Urothelium cell line (cell line): ENCODE data around the gene GTPBP3.
"Not testable (repeated sequence)": the region's sequence is repeated elsewhere in the genome, so short reads cannot be mapped to it uniquely, and the experiment has no call there.

Experiments
- DNase-seq: peaks from one replicate; pipeline ENCODE4 v3.0.0; 2011; ENCODE audit warnings: low spot score, mixed read lengths
- FAIRE-seq: peaks from 2 replicates; lab custom pipeline; 2011; peaks lifted over from hg19 to GRCh38; lab: Jason Lieb, UNC

Gene GTPBP3

GRCh38 chr19:17336872-17337674, at the start of gene GTPBP3:
Gene GTPBP3, plus strand, starts transcription at chr19:17337553. Its CDS starts 59 bp downstream, at chr19:17337612.
- FAIRE-seq (peak; percentile 78), DNase-seq (peak; percentile 91)

DNA sequence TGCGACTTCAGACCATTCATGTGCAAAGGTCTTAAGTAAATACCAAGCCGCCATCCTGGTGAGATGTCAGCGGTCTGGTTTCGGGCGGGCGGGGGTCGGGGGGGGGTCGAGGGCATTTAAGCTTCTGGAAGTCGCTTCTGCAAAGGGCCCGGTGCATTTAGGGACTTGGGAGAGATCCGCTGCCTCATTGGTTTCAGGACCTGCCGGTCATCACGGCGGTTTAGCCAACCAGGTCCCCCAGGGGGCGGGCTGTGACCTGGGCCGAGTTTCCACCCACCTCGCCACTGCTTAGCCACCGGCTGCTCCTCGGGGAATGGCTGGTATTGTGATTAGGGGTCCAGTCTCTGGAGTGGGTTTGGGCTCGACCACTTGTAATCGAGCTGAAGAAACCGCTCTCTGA, 47.9 kb upstream of the GTPBP3 start:
- no peak for DNase-seq
- no peak for FAIRE-seq

- peak; percentile 30 for DNase-seq
- FAIRE-seq: no peak
Observed at GRCh38 chr19:17292301-17293074, 44.9 kb upstream of the GTPBP3 start.

DNA sequence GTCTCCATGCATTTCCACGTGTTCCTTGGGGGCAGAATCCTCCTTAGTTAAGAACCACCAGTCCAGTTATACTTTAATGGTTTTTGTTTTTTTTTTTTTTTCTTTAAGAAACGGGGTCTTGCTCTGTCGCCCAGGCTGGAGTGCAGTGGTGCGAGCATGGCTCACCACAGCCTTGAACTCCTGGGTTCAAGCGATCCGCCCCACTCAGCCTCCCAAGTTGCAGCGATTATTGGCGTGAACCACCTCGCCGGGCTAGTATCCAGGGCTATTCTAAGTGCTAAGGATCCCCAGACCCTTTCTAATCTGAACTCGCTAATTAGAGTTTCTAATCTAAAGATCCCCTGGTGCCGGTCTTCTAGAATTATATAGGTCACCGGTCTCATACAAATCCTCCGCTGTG, 43.7 kb upstream of the GTPBP3 start:
- FAIRE-seq (no peak), DNase-seq (no peak)

DNA sequence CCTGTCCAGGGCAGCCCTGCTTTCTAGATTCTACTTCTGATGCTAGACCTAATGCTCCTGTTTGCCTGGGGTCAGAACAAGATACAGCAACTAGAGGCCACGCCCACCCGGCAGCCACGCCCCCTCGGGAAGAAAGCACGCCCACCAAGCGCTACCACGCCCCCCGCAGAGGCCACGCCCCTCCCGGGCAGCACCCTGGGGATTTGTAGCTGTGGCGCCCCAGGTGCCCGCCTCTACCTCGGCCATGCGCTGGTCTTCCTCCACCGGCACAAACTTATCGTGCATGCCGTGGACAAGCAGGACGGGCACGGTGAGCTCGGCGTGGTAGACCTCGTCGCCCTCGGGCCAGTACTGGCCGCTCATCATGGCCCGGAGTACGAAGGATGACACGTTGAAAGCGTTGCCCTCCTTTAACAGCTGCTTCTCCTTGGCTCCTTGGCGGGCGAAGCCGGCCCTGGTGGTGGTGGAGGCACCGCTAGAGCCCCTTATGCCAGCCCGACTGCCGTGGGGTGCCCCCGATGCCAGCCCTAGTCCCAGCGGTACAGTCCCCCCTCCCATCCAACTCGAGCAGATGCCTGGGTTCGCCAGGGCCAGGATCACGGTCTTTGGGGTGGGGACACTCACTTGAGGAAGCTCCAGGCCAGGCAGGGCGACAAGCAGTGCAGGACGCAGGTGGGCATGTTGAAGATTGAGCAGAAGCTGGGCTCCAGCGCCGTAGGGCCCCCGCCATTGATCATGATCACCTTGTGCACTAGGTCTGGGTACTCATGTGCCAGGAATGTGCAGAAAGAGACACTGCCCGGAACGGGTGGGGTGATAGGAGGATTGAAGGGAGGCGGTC, 43.1 kb upstream of the GTPBP3 start:
- FAIRE-seq (no peak), DNase-seq (peak; percentile 28)

GRCh38 chr19:17295551-17295950, 41.8 kb upstream of the GTPBP3 start:
- not testable (repeated sequence) for FAIRE-seq, DNase-seq

DNA sequence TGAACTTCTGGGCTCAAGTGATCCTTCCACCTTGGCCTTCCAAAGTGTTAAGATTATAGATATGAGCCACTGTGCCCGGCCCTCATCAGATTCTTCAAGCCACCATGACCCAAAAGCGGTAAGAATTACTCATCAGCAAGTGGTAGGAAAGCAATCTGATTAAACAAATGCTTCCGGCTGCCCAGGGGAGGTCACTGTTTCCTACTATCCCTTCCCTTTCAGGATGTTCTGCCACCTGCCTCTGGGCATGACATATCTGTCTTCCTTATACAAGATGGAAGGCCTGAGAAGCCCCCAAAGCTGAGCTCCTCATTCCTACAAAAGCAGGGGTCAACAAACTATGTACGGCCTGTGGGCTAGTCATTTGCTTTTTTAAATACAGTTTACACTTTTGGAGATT, 41.1 kb upstream of the GTPBP3 start:
- peak; percentile 16 for DNase-seq
- FAIRE-seq: no peak

GRCh38 chr19:17296976-17297375, 40.4 kb upstream of the GTPBP3 start:
- DNase-seq (no peak), FAIRE-seq (no peak)

DNA sequence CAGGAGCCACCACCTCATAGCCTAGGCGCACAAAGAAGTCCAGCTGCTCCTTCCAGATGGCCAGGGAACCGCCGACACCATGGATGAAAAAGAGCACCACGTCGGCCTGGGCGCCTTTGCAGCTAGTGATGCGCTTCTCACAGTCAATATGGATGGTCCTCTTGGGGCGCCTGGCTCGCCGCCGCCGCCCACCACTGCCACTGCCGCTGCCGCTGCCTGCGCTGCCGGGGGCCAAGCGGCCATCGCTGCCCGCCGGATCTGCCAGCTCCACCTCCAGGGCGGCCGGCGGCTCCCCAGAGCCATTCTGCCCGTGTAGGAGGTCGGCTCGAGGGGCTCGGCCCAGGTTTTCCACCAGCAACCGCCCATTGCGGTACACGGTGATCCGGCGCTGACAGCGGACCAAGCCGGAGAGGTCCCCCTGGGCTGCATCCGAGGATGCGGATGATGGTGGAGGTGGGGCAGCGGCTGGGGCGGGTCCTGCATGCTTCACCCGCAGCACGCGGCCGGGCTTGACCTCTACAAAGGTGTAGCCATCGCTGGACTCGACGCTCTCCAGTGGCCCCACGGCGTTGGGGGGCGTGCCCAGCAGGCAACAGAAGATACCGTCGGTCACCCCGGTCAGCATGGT, 36.2 kb upstream of the GTPBP3 start:
- FAIRE-seq: no peak

GRCh38 chr19:17302391-17303166, 34.8 kb upstream of the GTPBP3 start:
- FAIRE-seq (no peak), DNase-seq (no peak)

More for the DNA sequence above, 36.2 kb upstream of the GTPBP3 start:
- DNase-seq: no peak

- FAIRE-seq (no peak), DNase-seq (peak; percentile 91)
Observed at GRCh38 chr19:17303167-17303939, 34.0 kb upstream of the GTPBP3 start, which contains the start of gene ABHD8. Gene ABHD8, minus strand, starts transcription at chr19:17303425. Its CDS starts 1,809 bp downstream, at chr19:17301616.

GRCh38 chr19:17303940-17304267, 33.4 kb upstream of the GTPBP3 start:
- DNase-seq (no peak), FAIRE-seq (no peak)

DNA sequence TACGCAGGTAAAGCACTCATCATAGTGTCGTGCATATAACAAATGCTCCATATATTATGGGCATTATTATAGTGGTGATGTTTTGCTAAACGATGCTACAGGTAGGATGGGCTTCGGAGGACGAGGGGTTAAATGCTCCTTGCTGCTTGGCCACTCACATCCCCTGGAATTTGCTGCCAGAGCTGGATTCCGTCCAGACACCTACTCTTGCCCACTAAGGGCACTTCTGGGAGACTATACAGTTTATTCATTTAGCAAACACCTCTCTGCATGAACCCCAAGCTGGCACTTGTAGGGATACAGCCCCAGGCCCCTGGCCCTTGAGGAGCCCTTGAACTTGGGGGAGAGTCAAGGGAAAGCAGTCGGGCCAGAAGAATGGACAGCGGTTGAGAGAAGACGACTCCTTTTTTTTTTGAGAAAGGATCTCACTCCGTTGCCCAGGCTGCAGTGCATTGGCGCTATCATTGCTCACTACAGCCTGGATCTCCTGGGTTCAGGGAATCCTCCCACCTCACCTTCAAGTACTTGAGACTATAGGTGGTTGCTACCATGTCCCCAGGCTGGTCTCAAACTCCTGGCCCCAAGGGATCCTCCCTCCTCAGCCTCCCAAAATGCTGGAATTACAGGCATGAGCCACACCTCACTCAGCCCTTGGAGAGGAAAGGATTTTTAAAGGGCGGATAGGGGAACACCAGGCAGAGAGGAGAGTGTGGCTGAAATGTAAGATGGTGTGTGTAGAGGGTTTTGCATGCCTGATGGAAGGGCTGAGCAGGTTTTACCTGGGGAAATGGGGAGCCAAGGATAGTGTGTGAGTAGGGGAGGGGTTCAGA, 32.8 kb upstream of the GTPBP3 start:
- DNase-seq (no peak), FAIRE-seq (no peak)

DNA sequence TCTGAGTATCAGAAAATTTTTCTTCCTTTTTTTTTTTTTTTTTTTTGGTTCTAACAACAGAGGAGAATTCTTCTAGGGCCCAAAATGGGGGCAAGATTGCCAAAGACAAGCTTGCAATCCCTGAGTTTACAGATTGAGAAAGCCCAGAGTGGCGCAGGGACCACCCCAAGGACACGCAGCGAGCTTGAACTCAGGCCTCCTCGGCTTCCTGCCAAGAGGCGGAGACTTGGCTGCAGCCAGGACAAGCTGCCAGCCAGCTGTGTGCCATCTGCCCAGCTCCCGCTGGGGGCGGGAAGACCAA, 32.2 kb upstream of the GTPBP3 start:
- FAIRE-seq (peak; percentile 59), DNase-seq (no peak)

DNA sequence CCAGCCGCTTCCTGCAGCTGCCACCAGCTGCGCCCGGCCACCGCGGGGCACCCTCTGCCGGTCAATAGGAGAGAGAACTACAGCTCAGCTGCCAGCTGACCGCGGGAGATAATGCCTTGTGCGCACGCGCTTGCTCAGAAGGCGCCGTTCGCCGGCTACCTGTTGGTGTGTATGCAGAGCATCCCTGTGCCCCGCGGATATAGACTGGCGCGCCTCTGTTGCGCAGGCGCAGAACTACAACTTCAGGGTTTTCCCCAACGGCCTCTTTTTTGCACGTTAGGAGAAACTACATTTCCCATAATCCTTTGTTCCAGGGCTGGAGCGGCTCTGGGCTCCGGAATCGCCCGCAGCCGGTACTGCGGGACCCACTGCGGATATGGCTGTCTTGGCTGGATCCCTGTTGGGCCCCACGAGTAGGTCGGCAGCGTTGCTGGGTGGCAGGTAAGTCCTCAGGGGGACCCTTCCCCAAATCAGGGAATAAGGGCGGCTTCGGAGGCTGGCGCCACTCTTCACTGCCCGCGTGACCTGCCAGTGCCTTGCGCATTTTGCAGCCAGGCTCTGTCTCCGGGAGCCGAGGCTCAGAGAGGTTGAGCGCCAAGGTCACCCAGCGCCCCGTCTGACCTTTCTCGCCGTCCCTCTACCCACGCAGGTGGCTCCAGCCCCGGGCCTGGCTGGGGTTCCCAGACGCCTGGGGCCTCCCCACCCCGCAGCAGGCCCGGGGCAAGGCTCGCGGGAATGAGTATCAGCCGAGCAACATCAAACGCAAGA, 31.7 kb upstream of the GTPBP3 start, which contains the start of gene MRPL34:
TSS of gene MRPL34 (plus strand) at position 356 of the 768 bp plus-strand sequence. CDS start at position 377, 21 bp downstream.
- no peak for FAIRE-seq
- peak; percentile 88 for DNase-seq

DNA sequence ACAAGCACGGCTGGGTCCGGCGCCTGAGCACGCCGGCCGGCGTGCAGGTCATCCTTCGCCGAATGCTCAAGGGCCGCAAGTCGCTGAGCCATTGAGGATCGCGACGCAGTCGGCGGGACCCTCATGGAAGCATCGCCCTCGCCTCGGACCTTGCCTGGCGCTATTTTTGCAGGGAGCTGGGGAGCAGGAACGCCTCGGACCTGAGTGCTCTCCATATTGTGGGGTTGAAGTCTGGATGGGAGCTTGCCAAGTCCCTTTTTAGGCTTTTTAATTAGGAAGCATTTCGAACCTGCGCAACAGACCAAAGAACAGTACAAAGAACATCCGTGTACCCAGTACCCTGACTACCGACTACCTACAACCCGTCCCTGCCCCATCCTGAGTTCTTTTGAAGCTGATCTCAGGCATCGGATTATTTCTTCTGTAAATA, 31.1 kb upstream of the GTPBP3 start:
- DNase-seq: no peak
- no peak for FAIRE-seq

DNA sequence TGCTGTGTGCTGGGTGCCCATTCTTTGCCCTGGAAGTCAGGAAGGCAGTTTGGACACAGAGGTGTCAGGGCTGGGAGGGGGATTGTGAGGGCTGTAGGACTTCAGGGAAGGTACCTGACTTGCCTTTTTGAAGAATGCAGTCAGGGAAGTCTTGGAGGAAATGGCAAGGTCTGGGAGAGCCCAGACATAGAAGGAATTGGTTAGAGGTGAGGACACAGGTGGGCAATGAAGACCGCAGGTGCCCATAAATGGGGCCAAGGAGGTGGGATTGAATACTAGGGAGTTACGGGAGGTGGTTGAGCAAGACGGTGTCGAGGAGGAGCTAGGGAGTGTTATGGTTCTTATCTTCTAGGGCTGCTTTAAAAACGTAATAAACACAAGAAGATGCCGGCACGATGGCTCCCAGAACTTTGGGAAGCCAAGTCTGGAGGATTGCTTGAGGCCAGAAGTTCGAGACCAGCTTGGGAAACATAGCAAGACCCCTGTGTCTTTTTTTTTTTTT, 29.4 kb upstream of the GTPBP3 start:
- FAIRE-seq (no peak), DNase-seq (no peak)
